ENCODE results near the gene MAGED1. TPM values are rescaled to one million over a fixed set of nuclear protein-coding genes. Genes with fewer than 3 reads are reported as not detected.

The MAGED1 gene
- total and polyA plus RNA-seq, 7 donors, result 27.0 to 51.4 (median 35.8) TPM

DNA sequence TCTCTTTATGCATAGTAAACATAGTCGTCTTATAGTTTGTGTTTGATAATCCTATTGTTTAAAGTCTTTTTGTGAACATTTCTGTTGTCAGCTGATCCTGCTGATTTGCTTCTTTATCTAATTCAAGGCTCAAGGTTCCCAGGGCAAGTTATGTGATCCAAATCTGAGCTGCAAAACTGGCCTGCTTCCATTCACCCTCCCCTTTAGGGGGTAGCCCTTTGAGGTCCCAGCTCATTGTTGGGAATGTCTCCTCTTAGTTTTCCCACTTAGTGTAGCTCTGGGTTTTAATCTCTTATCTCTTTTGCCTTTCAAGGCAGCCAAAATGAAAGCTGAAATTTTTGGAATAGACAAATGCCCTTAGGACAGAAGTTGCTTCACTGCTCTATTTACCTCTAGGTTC is 40.2 kb upstream of the MAGED1 start:
- Histone ChIP-seq H3K4me1 (no peaks in the 10 kb centered on the region), H3K4me3 (no peak overlapping the region), H3K36me3 (no peaks in the 10 kb centered on the region), H3K9me3 (no peaks in the 10 kb centered on the region), H3K27me3 (no peaks in the 10 kb centered on the region), H3K27ac (no peak overlapping the region)
- intact Hi-C loops (cut with DNase I), result no loop called here
- 74 to 79% methylated on average over 1 of the region's 1 CpG for WGBS, 2 donors
- no peak for DNase-seq
- TF ChIP-seq POLR2AphosphoS5 (IDR thresholded peaks at IDR 0.05) (no peak), EP300 (IDR thresholded peaks at IDR 0.05) (no peak), POLR2A (IDR thresholded peaks at IDR 0.05) (no peak)
- TF ChIP-seq, protein P1, sequence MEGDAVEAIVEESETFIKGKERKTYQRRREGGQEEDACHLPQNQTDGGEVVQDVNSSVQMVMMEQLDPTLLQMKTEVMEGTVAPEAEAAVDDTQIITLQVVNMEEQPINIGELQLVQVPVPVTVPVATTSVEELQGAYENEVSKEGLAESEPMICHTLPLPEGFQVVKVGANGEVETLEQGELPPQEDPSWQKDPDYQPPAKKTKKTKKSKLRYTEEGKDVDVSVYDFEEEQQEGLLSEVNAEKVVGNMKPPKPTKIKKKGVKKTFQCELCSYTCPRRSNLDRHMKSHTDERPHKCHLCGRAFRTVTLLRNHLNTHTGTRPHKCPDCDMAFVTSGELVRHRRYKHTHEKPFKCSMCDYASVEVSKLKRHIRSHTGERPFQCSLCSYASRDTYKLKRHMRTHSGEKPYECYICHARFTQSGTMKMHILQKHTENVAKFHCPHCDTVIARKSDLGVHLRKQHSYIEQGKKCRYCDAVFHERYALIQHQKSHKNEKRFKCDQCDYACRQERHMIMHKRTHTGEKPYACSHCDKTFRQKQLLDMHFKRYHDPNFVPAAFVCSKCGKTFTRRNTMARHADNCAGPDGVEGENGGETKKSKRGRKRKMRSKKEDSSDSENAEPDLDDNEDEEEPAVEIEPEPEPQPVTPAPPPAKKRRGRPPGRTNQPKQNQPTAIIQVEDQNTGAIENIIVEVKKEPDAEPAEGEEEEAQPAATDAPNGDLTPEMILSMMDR (IDR thresholded peaks at IDR 0.05), result no peak

DNA sequence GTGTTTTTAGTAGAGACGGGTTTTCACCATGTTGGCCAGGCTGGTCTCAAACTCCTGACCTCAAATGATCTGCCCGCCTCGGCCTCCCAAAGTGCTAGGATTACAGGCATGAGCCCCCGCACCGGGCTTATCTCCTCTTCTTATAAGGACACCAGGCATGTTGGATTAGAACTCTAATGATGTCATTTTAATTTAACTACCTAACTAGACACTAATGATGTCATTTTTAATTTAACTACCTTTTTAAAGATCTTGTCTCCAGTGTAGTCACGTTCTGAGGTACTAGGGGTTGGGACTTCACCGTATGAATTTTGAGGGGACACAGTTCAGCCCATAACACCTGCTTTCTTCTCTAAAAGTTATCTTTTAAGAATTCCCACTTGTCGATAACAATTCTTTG is 37.7 kb upstream of the MAGED1 start:
- TF ChIP-seq, protein P1 (IDR thresholded peaks at IDR 0.05), result no peak
- TF ChIP-seq POLR2AphosphoS5 (IDR thresholded peaks at IDR 0.05) (no peak), POLR2A (IDR thresholded peaks at IDR 0.05) (no peak), EP300 (IDR thresholded peaks at IDR 0.05) (no peak)
- Histone ChIP-seq H3K27me3 (no peaks in the 10 kb centered on the region), H3K4me3 (no peak overlapping the region), H3K9me3 (no peaks in the 10 kb centered on the region), H3K27ac (no peak overlapping the region), H3K36me3 (no peaks in the 10 kb centered on the region), H3K4me1 (no peaks in the 10 kb centered on the region)
- WGBS, 2 donors, result 97% methylated on average over 8 of the region's 8 CpGs
- intact Hi-C loops (cut with DNase I), result no loop called here
- no peak for DNase-seq

DNA sequence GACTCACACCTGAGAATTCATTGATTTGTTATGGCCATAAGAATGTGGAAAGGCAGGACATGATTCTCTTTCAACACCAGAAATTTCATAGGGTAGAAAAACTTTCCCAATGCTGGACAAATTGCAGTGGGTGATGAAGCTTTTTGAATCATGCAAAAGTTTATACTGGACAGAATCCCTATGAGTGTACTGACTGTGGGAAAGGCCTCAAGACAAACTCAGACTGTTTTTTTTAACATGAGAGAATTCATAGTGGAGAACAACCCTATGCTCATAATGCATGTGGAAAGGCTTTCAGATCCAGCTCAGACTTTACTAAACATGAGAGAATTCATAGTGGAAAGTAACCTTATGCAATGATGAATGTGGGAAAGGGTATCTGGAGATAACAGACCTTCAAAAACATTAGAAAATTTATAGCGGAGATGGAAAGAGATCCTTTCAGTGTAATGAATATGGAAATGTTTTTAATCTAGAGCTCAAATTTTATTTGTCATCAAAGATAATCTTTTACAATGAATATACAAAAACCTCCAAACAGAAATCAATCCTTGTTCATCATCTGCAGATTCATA is 36.2 kb upstream of the MAGED1 start:
- H3K4me3 ChIP-seq, result no peak overlapping the region
- no peak for DNase-seq
- H3K27ac ChIP-seq, result no peak overlapping the region
- intact Hi-C loops (cut with DNase I), result no loop called here
- WGBS, 2 donors, result 97 to 100% methylated on average over 1 of the region's 1 CpG
- no peaks in the 10 kb centered on the region for H3K4me1 ChIP-seq
- no peaks in the 10 kb centered on the region for H3K9me3 ChIP-seq
- H3K36me3 ChIP-seq, result no peaks in the 10 kb centered on the region
- no peaks in the 10 kb centered on the region for H3K27me3 ChIP-seq
- TF ChIP-seq, protein P1 (IDR thresholded peaks at IDR 0.05), result no peak

DNA sequence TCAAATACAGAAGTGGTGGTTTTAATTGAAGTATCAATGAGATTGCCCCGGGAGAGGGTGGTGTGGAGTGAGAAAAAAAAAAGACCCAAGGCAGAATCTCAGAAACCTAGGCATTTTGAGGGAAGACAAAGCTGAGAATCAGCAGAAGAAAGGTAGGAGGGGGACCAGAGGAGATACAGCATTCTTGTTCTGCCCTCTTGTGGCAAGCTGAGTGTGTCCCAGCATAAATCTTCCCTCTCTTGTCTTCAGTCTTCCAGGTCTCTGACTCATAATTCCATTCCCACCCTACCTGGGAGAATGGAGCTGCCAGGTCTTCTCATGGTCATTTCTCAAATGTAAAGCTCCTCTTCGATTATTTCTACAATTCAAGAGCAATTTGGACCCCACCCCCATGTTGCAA is 32.7 kb upstream of the MAGED1 start:
- Histone ChIP-seq H3K4me3 (no peak overlapping the region), H3K4me1 (no peaks in the 10 kb centered on the region), H3K27ac (no peak overlapping the region), H3K9me3 (no peaks in the 10 kb centered on the region), H3K36me3 (no peaks in the 10 kb centered on the region), H3K27me3 (no peaks in the 10 kb centered on the region)
- DNase-seq, result no peak
- intact Hi-C loops (cut with DNase I), result no loop called here
- TF ChIP-seq POLR2AphosphoS5 (IDR thresholded peaks at IDR 0.05) (no peak), EP300 (IDR thresholded peaks at IDR 0.05) (no peak), POLR2A (IDR thresholded peaks at IDR 0.05) (no peak)
- TF ChIP-seq, protein P1 (IDR thresholded peaks at IDR 0.05), result peak in 1 of 4 experiments; percentile 38
- WGBS, 2 donors, result 4 to 11% methylated on average over 2 of the region's 2 CpGs

DNA sequence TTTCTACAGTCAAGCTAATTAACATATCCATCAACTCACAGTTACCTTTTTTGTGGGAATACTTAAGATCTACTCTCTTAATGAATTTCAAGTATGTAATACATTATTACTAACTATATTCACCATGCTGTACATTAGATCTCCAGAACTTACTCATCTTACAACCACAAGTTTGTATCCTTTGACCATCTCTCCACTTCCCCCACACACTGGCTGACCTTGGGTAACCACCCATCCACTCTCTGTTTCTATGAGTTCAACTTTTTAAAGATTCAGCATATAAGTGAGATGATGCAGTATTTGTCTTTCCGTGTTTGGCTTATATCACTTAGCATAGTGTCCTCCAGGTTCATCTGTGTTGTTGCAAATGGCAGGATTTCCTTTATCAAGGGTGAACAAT is 30.5 kb upstream of the MAGED1 start:
- no peak overlapping the region for H3K27ac ChIP-seq
- 90 to 98% methylated on average over 1 of the region's 1 CpG for WGBS, 2 donors
- intact Hi-C loops (cut with DNase I), result no loop called here

More for the DNA sequence above, 30.5 kb upstream of the MAGED1 start:
- no peaks in the 10 kb centered on the region for H3K27me3 ChIP-seq
- no peak for DNase-seq
- no peaks in the 10 kb centered on the region for H3K36me3 ChIP-seq
- H3K4me3 ChIP-seq, result no peak overlapping the region
- no peaks in the 10 kb centered on the region for H3K4me1 ChIP-seq
- TF ChIP-seq EP300 (IDR thresholded peaks at IDR 0.05) (no peak), POLR2A (IDR thresholded peaks at IDR 0.05) (no peak), POLR2AphosphoS5 (IDR thresholded peaks at IDR 0.05) (no peak)
- TF ChIP-seq, protein P1 (IDR thresholded peaks at IDR 0.05), result no peak
- no peaks in the 10 kb centered on the region for H3K9me3 ChIP-seq
